Frontal cortex (tissue), 4 donors: ENCODE measurements around the gene P2RY1. TPM values are rescaled to one million over a fixed set of nuclear protein-coding genes. Genes with fewer than 3 reads are reported as not detected.
"Not testable (repeated sequence)": the region's sequence is repeated elsewhere in the genome, so short reads cannot be mapped to it uniquely, and the experiment has no call there.

Experiments used
- DNase-seq, 2 donors: peaks; one replicate each; pipeline ENCODE4 v3.0.0; 2012; ENCODE audit warnings: low spot score in 2 of 2
- FAIRE-seq: peaks from 2 replicates; lab custom pipeline; 2012; peaks lifted over from hg19 to GRCh38; lab: Jason Lieb, UNC
- total RNA-seq: library from RNA; depleted of rRNA; stranded (reverse); fragments of >200 nt; gene quantifications from one replicate; pipeline ENCODE4 v1.2.3, GENCODE V29; 2014
- donor health status: control.
- donor health status: control.
- donor health status: control.

Gene P2RY1
- total RNA-seq, 1 donor from 2014 or later = 33.8 TPM

DNA sequence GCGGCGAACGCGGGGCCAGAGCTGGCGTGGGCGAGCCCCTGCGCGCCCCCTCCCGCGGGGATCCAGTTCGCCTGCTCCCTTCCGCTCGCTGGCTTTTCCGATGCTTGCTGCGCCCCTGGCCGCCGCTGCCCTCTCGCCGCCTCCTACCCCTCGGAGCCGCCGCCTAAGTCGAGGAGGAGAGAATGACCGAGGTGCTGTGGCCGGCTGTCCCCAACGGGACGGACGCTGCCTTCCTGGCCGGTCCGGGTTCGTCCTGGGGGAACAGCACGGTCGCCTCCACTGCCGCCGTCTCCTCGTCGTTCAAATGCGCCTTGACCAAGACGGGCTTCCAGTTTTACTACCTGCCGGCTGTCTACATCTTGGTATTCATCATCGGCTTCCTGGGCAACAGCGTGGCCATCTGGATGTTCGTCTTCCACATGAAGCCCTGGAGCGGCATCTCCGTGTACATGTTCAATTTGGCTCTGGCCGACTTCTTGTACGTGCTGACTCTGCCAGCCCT is 721 bp downstream of the P2RY1 start:
- FAIRE-seq = no peak
- DNase-seq = peak in 1 of 2 donors; percentile 34

DNA sequence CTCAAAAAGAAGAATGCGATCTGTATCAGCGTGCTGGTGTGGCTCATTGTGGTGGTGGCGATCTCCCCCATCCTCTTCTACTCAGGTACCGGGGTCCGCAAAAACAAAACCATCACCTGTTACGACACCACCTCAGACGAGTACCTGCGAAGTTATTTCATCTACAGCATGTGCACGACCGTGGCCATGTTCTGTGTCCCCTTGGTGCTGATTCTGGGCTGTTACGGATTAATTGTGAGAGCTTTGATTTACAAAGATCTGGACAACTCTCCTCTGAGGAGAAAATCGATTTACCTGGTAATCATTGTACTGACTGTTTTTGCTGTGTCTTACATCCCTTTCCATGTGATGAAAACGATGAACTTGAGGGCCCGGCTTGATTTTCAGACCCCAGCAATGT is 1.3 kb downstream of the P2RY1 start:
- FAIRE-seq = no peak

DNA sequence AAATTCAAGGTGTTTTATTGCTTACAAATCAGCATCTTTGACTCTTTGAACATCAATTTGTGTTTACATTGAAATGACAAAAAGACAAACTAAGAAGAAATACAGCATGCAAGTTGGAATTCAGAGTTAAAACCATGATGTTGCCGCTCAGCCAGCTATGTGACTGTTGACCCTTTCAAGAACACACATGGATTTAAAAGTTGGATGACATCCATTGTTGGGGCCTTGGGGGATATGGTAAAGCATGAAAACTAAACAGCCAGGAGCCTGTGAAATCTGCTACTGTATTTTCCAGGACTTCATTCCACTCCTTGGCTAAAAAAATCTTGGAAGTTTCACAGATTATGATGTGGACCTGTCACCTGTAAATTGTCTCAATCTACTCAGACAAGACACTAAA is 4.6 kb downstream of the P2RY1 start:
- no peak for FAIRE-seq
- no peak for DNase-seq

More for the DNA sequence above, 1.3 kb downstream of the P2RY1 start:
- DNase-seq = no peak

DNA sequence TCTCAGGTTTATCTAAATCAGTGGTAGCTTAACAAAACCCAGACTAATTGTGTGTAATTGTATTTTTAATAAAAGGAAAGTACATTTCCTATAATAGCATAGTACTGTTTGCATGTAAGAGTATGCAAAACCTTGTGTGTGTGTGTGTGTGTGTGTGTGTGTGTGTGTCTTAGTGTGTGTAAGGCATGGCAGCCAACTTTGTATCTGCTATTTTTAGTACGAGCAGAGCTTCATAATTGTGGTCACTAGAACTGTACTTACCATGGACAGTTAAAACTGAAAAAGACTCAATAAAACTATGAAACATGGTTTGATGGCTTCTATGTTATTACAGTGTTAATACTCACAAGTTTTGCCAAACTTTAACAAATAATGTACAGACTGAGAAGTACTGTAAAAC is 6.2 kb downstream of the P2RY1 start:
- FAIRE-seq (no peak), DNase-seq (no peak)

DNA sequence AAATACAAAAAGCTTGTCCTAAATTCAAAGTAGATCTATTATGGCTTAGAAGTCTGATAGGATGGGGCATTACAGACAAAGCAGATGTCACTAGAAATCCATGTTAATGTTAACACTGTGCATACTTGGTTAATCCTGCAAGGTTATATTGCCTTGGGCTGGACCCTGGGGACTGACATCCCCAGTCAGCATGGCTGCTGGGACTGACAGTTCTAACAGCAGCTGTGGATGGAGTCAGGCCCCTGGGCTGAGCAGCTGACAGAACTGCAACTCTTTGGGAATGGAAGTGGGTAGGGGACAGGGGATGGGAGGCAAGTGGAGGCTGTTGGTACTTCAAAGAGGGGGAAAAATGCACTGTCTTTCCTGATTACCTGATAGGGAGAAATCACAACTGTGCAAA is 7.5 kb downstream of the P2RY1 start:
- FAIRE-seq (no peak), DNase-seq (no peak)

GRCh38 chr3:152843955-152844354 is 9.0 kb downstream of the P2RY1 start:
- DNase-seq (no peak), FAIRE-seq (no peak)

- not testable (repeated sequence) for DNase-seq, FAIRE-seq
These were observed 11.8 kb downstream of the P2RY1 start for GRCh38 chr3:152846572-152847202.

GRCh38 chr3:152847599-152847998 is 12.7 kb downstream of the P2RY1 start:
- DNase-seq, FAIRE-seq: not testable (repeated sequence)

- FAIRE-seq (no peak), DNase-seq (no peak)
These were observed 15.2 kb downstream of the P2RY1 start for GRCh38 chr3:152849996-152850578.

DNA sequence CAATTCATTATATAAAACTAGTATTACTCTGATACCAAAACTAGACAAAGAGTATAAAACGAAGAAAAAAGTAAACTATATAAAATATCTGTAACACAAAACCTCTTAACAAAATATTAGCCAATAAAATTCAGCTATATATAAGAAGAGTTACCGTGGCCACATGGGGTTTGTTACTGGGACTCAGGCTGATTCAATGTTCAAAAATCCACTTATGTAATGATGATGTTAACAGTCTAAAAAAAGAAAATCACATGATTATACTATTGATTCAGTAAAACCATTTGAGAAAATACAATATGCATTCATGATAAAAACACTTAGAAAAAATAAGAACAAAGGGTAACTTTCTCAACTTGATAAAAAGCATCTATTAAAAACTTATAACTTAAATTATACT is 18.3 kb downstream of the P2RY1 start:
- DNase-seq = no peak
- no peak for FAIRE-seq

GRCh38 chr3:152857082-152857481 is 22.2 kb downstream of the P2RY1 start:
- no peak for FAIRE-seq
- no peak for DNase-seq

- no peak for DNase-seq
- no peak for FAIRE-seq
These were observed 23.4 kb downstream of the P2RY1 start for GRCh38 chr3:152858170-152858800.

DNA sequence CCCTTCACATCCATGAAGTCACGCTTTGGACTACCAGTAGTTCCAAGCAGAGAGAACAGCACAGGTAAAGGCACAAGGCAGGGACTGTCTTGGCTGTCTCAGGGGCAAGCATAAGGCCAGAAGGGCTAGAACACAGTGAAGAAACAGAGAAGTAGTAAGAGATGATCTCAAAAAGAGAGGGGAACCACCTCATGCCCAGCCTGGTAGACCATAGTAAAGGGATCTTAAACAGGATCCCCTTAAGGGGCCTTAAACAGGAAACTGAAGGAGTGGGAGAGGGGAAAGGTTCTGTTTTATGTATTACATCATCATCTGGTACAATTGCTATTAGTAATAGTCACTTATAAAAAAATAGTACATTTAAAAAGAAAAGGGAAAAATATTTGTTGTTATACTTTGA is 25.8 kb downstream of the P2RY1 start:
- DNase-seq (no peak), FAIRE-seq (no peak)

GRCh38 chr3:152865668-152866245 is 30.8 kb downstream of the P2RY1 start:
- FAIRE-seq (no peak), DNase-seq (no peak)

DNA sequence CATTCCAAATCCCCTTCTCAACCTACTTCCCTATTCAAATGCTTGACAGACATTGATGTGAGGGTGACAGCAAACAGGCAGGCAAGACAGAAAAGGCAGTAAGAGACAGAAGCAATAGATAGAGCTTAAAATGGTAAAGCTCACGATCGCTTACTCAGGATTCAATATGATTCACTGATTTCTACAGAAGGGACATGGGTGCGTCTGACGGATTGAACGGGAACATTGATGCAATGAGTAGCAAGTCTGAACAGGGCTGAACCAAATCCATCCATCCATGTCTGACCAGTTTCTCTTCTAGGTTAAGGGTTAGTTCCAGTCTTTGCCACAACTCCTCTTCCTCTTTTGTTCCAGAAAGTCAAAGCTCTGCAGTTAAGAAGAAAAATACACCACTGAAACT is 35.1 kb downstream of the P2RY1 start:
- DNase-seq (no peak), FAIRE-seq (no peak)

GRCh38 chr3:152873314-152873713 is 38.4 kb downstream of the P2RY1 start:
- not testable (repeated sequence) for DNase-seq, FAIRE-seq

- FAIRE-seq = no peak
These were observed 40.2 kb downstream of the P2RY1 start for GRCh38 chr3:152874896-152875749.

DNA sequence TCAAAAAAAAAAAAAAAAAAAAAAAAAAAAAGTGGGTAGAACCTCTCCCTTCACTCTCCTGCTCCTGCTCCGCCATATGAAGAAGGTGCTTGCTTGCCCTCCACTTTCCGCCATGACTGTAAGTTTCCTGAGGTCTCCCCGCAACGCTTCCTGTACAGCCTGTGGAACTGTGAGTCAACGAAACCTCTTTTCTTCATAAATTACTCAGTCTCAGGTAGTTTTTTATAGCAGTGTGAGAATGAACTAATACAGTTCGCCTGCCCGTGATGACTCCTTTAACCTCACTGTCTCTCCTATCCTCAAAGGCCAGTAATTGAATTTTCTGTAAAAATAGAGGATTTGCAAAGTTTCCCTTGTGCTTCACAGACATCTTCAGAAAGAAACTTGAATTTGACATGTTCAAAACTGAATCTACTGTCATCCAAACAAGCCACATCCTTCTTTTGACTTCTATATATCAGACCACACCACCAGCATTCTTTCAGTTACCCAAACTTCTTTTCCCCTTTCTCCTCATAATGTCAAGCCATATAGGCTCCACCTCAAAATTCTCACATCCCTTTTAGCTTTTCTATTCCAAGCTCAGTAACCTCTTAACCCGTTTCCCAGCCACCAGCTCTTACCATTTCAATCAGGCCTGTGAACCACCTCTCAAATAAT is 44.3 kb downstream of the P2RY1 start:
- no peak for DNase-seq
- FAIRE-seq = no peak

More at GRCh38 chr3:152874896-152875749, 40.2 kb downstream of the P2RY1 start:
- DNase-seq = no peak

DNA sequence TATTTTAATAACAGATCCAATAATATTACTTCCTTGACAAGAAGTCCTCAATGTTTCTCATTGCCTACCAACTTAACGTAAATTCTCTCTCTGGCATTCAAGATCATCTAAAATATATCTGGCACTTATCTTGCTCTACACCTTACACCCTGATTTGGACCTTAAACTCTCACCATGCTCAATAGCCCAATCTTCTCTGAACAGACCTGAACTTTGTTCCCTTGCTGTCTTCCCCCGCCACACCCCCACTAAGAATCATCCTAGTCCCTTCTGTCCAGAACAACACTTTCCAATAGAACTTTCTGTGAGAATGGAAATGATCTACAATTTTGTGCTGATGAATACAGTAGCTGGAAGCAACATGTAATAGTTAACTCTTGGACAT is 44.9 kb downstream of the P2RY1 start:
- DNase-seq (no peak), FAIRE-seq (no peak)
